SK-N-SH (cell line): ENCODE measurements around the gene DXO. TPM values are rescaled to one million over a fixed set of nuclear protein-coding genes. Genes with fewer than 3 reads are reported as not detected.

Experiments
- CTCF ChIA-PET: fragments of 300-600, 350-600 bp; formaldehyde crosslinking; extraction: SDS; loops from one replicate; lab custom pipeline; 2021; lab: Yijun Ruan, JAX
- POLR2A ChIA-PET: fragments of 350-600 bp; sonication (Branson Sonifier 250); formaldehyde crosslinking; extraction: SDS; loops from one replicate; lab custom pipeline; 2020; ENCODE audit warnings: antibody characterized with exemption, inconsistent platforms; lab: Yijun Ruan, JAX
- DNase-seq: peaks from one replicate; pipeline ENCODE4 v3.0.0; 2012
- H2AFZ ChIP-seq: fragments of 200-600 bp; sonication (generic); 2 replicates; pipeline ENCODE4 v1.8.1; 2016; ENCODE audit warnings: antibody characterized with exemption, mild to moderate bottlenecking, low read depth
- H3F3A ChIP-seq: fragments of 200-600 bp; sonication (generic); replicated peaks from 2 replicates; pipeline ENCODE3; 2016; ENCODE audit warnings: antibody characterized with exemption, mild to moderate bottlenecking; ENCODE audit not compliant: insufficient read depth
- H3K27ac ChIP-seq, 2 experiments: fragments of 200-500 bp in 1 of 2; fragments of 200-600 bp in 1 of 2; sonication (Bioruptor generic) in 1 of 2; sonication (generic), shearing (Covaris generic) in 1 of 2; 2 replicates each; pipeline versions ENCODE4 v1.5.1 to v1.6.1; 2014 to 2016; ENCODE audit warnings: low read depth in 2 of 2, inconsistent platforms in 1 of 2, low read length in 1 of 2, mild to moderate bottlenecking in 1 of 2, mixed read lengths in 1 of 2
- H3K27me3 ChIP-seq: fragments of 200-600 bp; sonication (generic), shearing (Covaris generic); 2 replicates; pipeline ENCODE4 v1.6.1; 2016; ENCODE audit warnings: mixed run types; ENCODE audit not compliant: insufficient read depth
- H3K36me3 ChIP-seq, 2 experiments: fragments of 200-500 bp in 1 of 2; fragments of 200-600 bp in 1 of 2; sonication (Bioruptor generic) in 1 of 2; sonication (generic) in 1 of 2; replicated peaks in 1 of 2; 2 replicates each; pipeline versions ENCODE3 to v1.5.1; 2014 to 2016; ENCODE audit warnings: low read length in 1 of 2, mild to moderate bottlenecking in 1 of 2; ENCODE audit not compliant: insufficient read depth in 2 of 2, control insufficient read depth in 1 of 2
- H3K4me1 ChIP-seq, 2 experiments: fragments of 200-500 bp in 1 of 2; fragments of 200-600 bp in 1 of 2; sonication (Bioruptor generic) in 1 of 2; sonication (generic), shearing (Covaris generic) in 1 of 2; 2 replicates each; pipeline versions ENCODE4 v1.5.1 to v1.6.1; 2014 to 2016; ENCODE audit warnings: low read depth in 1 of 2, low read length in 1 of 2, mixed run types in 1 of 2; ENCODE audit not compliant: insufficient read depth in 2 of 2, control insufficient read depth in 1 of 2
- H3K4me2 ChIP-seq: fragments of 200-600 bp; sonication (generic), shearing (Covaris generic); 2 replicates; pipeline ENCODE4 v1.6.1; 2017; ENCODE audit warnings: mixed run types
- H3K4me3 ChIP-seq, 2 experiments: fragments of 200-500 bp in 1 of 2; fragments of 200-600 bp in 1 of 2; sonication (Bioruptor generic) in 1 of 2; sonication (generic), shearing (Covaris generic) in 1 of 2; 2 replicates each; pipeline versions ENCODE4 v1.5.1 to v1.8.1; 2014 to 2016; ENCODE audit warnings: low read depth in 2 of 2, inconsistent platforms in 1 of 2, low read length in 1 of 2, mild to moderate bottlenecking in 1 of 2, mixed read lengths in 1 of 2, moderate library complexity in 1 of 2
- H3K79me2 ChIP-seq: fragments of 200-600 bp; sonication (generic); 2 replicates; pipeline ENCODE4 v1.8.1; 2017; ENCODE audit warnings: mild to moderate bottlenecking; ENCODE audit not compliant: insufficient read depth
- H3K9ac ChIP-seq: fragments of 200-600 bp; sonication (generic); 2 replicates; pipeline ENCODE4 v1.6.1; 2017; ENCODE audit warnings: mixed run types
- H3K9me2 ChIP-seq: fragments of 200-600 bp; sonication (generic); 2 replicates; pipeline ENCODE4 v1.6.1; 2017; ENCODE audit warnings: mixed run types
- H3K9me3 ChIP-seq: fragments of 200-600 bp; sonication (generic); 2 replicates; pipeline ENCODE4 v1.6.1; 2017; ENCODE audit warnings: mixed run types, mild to moderate bottlenecking, moderate library complexity
- H4K20me1 ChIP-seq: fragments of 200-600 bp; sonication (generic); 2 replicates; pipeline ENCODE4 v1.6.1; 2017; ENCODE audit warnings: mild to moderate bottlenecking, mixed run types; ENCODE audit not compliant: insufficient read depth
- CHD2 ChIP-seq: fragments of 150-350 bp; IDR thresholded peaks from 2 replicates; pipeline ENCODE4 v1.6.1; 2018; ENCODE audit warnings: low read length; ENCODE audit not compliant: partially characterized antibody
- EP300 ChIP-seq, 2 experiments: IDR thresholded peaks; 2 replicates each; pipeline versions ENCODE4 v1.4.0 to v1.6.1; 2012; ENCODE audit warnings: borderline replicate concordance in 1 of 2, low read depth in 1 of 2, low read length in 1 of 2
- EZH2phosphoT487 ChIP-seq: fragments of 200-600 bp; sonication (generic); IDR thresholded peaks from 2 replicates; pipeline ENCODE4 v1.6.1; 2017; ENCODE audit warnings: low read depth, mixed run types, mild to moderate bottlenecking, antibody characterized with exemption, moderate library complexity, borderline replicate concordance
- GABPA ChIP-seq: IDR thresholded peaks from 2 replicates; pipeline ENCODE4 v1.4.0; 2012; ENCODE audit warnings: low read depth, mild to moderate bottlenecking
- GATA2 ChIP-seq: sonication (generic); formaldehyde crosslinking; IDR thresholded peaks from 2 replicates; pipeline ENCODE4 v1.5.0; 2020; ENCODE audit warnings: mild to moderate bottlenecking, missing genetic modification reagents
- IRF3 ChIP-seq: fragments of 150-350 bp; IDR thresholded peaks from 2 replicates; pipeline ENCODE4 v1.6.1; 2016; ENCODE audit warnings: mild to moderate bottlenecking, low read depth, low read length
- JUND ChIP-seq: IDR thresholded peaks from 2 replicates; pipeline ENCODE4 v1.4.0; 2012
- MAX ChIP-seq: IDR thresholded peaks from 2 replicates; pipeline ENCODE4 v1.4.0; 2012; ENCODE audit warnings: low read depth
- MXI1 ChIP-seq: IDR thresholded peaks from 2 replicates; pipeline ENCODE4 v1.6.1; 2012; ENCODE audit warnings: mild to moderate bottlenecking, low read depth, low read length, improper control_type of control experiment
- NFIC ChIP-seq: IDR thresholded peaks from 2 replicates; pipeline ENCODE4 v1.4.0; 2012; ENCODE audit warnings: borderline replicate concordance
- NRF1 ChIP-seq: IDR thresholded peaks from 2 replicates; pipeline ENCODE4 v1.6.1; 2012; ENCODE audit warnings: low read depth, mild to moderate bottlenecking, low read length
- POLR2AphosphoS5 ChIP-seq: IDR thresholded peaks from 2 replicates; pipeline ENCODE4 v1.6.1; 2012; ENCODE audit warnings: low read depth, low read length
- RAD21 ChIP-seq: IDR thresholded peaks from 2 replicates; pipeline ENCODE4 v1.6.1; 2012; ENCODE audit warnings: mild to moderate bottlenecking, low read length
- RCOR1 ChIP-seq: fragments of 150-350 bp; IDR thresholded peaks from 2 replicates; pipeline ENCODE4 v1.6.1; 2017; ENCODE audit warnings: antibody characterized with exemption, low read length
- RFX5 ChIP-seq: IDR thresholded peaks from 2 replicates; pipeline ENCODE4 v1.6.1; 2012; ENCODE audit warnings: mild to moderate bottlenecking, improper control_type of control experiment, low read length
- RXRA ChIP-seq: IDR thresholded peaks from 2 replicates; pipeline ENCODE4 v1.4.0; 2012; ENCODE audit warnings: low read depth, mild to moderate bottlenecking, borderline replicate concordance
- SMC3 ChIP-seq: IDR thresholded peaks from 2 replicates; pipeline ENCODE4 v1.6.1; 2012; ENCODE audit warnings: low read depth, low read length, improper control_type of control experiment
- TAF1 ChIP-seq: IDR thresholded peaks from 2 replicates; pipeline ENCODE4 v1.6.1; 2012; ENCODE audit warnings: low read depth, mild to moderate bottlenecking, low read length, moderate library complexity, borderline replicate concordance
- TCF12 ChIP-seq: IDR thresholded peaks from 2 replicates; pipeline ENCODE4 v1.4.0; 2012
- USF1 ChIP-seq: IDR thresholded peaks from 2 replicates; pipeline ENCODE4 v1.4.0; 2012; ENCODE audit warnings: low read depth, borderline replicate concordance
- ZBTB33 ChIP-seq: IDR thresholded peaks from 2 replicates; pipeline ENCODE4 v1.4.0; 2012; ENCODE audit warnings: low read depth, borderline replicate concordance
- WGBS: methylation state at CpG from one replicate; pipeline ENCODE4 v1.1.6; 2017; ENCODE audit warnings: low lambda C conversion rate; 5-methylcytosine and 5-hydroxymethylcytosine counted together
- polyA plus RNA-seq, 3 experiments: library from polyadenylated mRNA; depleted of rRNA; stranded (reverse); fragments of >200 nt; gene quantifications; 2 replicates each; pipeline ENCODE4 v1.2.3, GENCODE V29; 2012

Gene DXO
- polyA plus RNA-seq, 1 of the 3 experiments (the other 2 are of a cell fraction) = 25.3 TPM

- Histone ChIP-seq H4K20me1 (no peaks in the 10 kb centered on the region), H3K9me3 (no peaks in the 10 kb centered on the region), H3K27me3 (no peaks in the 10 kb centered on the region), H3K4me3 (no peak overlapping the region), H3K4me1 (no peaks in the 10 kb centered on the region), H3K36me3 (peaks cover 8 to 17% of the 10 kb centered on the region in 2 experiments), H2AFZ (no peak overlapping the region), H3K79me2 (peaks cover 15% of the 10 kb centered on the region), H3F3A (no peaks in the 10 kb centered on the region), H3K9me2 (no peaks in the 10 kb centered on the region), H3K4me2 (no peak overlapping the region), H3K9ac (no peak overlapping the region), H3K27ac (no peak overlapping the region)
- DNase-seq = no peak
- ChIA-PET POLR2A (no interaction called here), CTCF (interaction anchor here (1.8 kb wide), 1 partner anchor 27 kb away, joined by 6 read pairs; no protein-coding TSS in a partner anchor)
- TF ChIP-seq RFX5 (no peak), MXI1 (no peak), IRF3 (no peak), TCF12 (no peak), RCOR1 (no peak), RXRA (no peak), GATA2 (CRISPR knock-in tag) (no peak)
- WGBS = 83% methylated on average over 2 of the region's 3 CpGs
These were observed 7.4 kb upstream of the DXO start for GRCh38 chr6:31979238-31979898.

- no peak overlapping the region for H2AFZ ChIP-seq
- H3K4me1 ChIP-seq = no peaks in the 10 kb centered on the region
- H3K4me3 ChIP-seq = no peak overlapping the region
- CTCF ChIA-PET = interaction anchor here (1.8 kb wide), 1 partner anchor 27 kb away, joined by 6 read pairs; no protein-coding TSS in a partner anchor
- H3F3A ChIP-seq = no peaks in the 10 kb centered on the region
- H3K9me3 ChIP-seq = no peaks in the 10 kb centered on the region
- no peaks in the 10 kb centered on the region for H3K27me3 ChIP-seq
- peaks cover 8 to 17% of the 10 kb centered on the region in 2 experiments for H3K36me3 ChIP-seq
- POLR2A ChIA-PET = no interaction called here
- no peak overlapping the region for H3K9ac ChIP-seq
- no peaks in the 10 kb centered on the region for H4K20me1 ChIP-seq
- TF ChIP-seq TCF12 = no peak
- TF ChIP-seq RAD21 = no peak
- TF ChIP-seq NFIC = no peak
- no peak for TF ChIP-seq GABPA
- TF ChIP-seq NRF1 = no peak
- TF ChIP-seq IRF3 = no peak
- no peak for TF ChIP-seq MAX
- TF ChIP-seq CHD2 = no peak
- TF ChIP-seq POLR2AphosphoS5 = no peak
- TF ChIP-seq EZH2phosphoT487 = no peak
- TF ChIP-seq ZBTB33 = no peak
- TF ChIP-seq JUND = no peak
- TF ChIP-seq TAF1 = no peak
- no peak for TF ChIP-seq RFX5
- TF ChIP-seq EP300 (IDR thresholded peaks at IDR 0.05; ENCODE audit: borderline replicate concordance in 1 of 2, low read depth in 1 of 2, low read length in 1 of 2) = no peak
- no peak for TF ChIP-seq MXI1
- no peak for TF ChIP-seq SMC3
- no peak for TF ChIP-seq USF1
- no peak for DNase-seq
- H3K79me2 ChIP-seq = peaks cover 21% of the 10 kb centered on the region
- no peak overlapping the region for H3K27ac ChIP-seq
- no peaks in the 10 kb centered on the region for H3K9me2 ChIP-seq
- WGBS = 84% methylated on average over 5 of the region's 5 CpGs
- no peak overlapping the region for H3K4me2 ChIP-seq
These were observed 6.9 kb upstream of the DXO start for GRCh38 chr6:31978831-31979230.
